OCI-LY1 (cell line): Measurements from ENCODE around the gene ARL15.

ENCODE experiments used
- EZH2 ChIP-seq: fragments of 200-600 bp; sonication (generic), shearing (Covaris generic); IDR thresholded peaks from 2 replicates; pipeline ENCODE4 v1.8.0; 2017; ENCODE audit warnings: borderline replicate concordance, mixed run types, mild to moderate bottlenecking, antibody characterized with exemption, low read length, moderate library complexity, mixed read lengths
- TF ChIP-seq, protein P1 (sequence below): fragments of 200-600 bp; sonication (generic), shearing (Covaris generic); IDR thresholded peaks from 2 replicates; pipeline ENCODE4 v1.5.1; 2017; ENCODE audit warnings: mild to moderate bottlenecking, antibody characterized with exemption, low read length, moderate library complexity, mixed read lengths

DNA sequence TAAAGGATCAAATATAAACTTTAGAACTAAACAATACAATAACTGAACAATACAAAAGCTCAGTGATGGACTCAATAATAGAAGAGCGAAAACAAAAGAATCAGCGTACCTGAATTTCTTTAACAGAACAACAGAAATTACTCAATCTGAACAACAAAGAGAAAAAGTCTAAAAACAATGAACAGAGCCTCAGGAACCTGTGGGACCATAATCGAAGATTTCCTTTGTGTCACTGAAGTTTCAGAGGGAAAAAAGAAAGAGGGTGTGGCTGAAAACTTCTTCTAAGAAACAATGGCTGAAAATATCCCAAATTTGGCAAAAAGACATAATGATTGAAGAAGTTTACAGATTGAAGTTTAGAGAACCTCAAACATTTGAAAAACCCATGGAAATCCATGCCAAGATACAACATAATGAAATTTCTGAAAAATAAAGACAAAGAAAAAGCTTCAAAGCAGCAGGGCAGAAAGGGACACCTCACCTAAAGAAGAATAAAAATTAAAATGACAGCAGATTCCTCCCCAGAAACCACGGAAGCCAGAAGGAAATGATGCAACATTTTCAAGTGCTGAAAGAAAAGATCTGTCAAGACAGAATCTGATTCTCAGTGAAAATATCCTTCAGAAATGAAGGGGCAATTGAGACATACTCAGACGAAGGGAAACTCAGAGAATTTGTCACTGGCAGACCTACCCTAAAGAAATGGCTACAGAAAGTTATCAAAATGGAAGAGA is 288.8 kb downstream of the ARL15 start:
- TF ChIP-seq, protein P1, sequence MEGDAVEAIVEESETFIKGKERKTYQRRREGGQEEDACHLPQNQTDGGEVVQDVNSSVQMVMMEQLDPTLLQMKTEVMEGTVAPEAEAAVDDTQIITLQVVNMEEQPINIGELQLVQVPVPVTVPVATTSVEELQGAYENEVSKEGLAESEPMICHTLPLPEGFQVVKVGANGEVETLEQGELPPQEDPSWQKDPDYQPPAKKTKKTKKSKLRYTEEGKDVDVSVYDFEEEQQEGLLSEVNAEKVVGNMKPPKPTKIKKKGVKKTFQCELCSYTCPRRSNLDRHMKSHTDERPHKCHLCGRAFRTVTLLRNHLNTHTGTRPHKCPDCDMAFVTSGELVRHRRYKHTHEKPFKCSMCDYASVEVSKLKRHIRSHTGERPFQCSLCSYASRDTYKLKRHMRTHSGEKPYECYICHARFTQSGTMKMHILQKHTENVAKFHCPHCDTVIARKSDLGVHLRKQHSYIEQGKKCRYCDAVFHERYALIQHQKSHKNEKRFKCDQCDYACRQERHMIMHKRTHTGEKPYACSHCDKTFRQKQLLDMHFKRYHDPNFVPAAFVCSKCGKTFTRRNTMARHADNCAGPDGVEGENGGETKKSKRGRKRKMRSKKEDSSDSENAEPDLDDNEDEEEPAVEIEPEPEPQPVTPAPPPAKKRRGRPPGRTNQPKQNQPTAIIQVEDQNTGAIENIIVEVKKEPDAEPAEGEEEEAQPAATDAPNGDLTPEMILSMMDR = no peak
- TF ChIP-seq EZH2 = no peak
